Kidney capillary endothelial cell (primary cell): ENCODE results near the gene PLCG2.
A peak's percentile ranks its signal among the peaks of the same experiment; 100 is the strongest.
"Not testable (repeated sequence)": the region's sequence is repeated elsewhere in the genome, so short reads cannot be mapped to it uniquely, and the experiment has no call there.

Source experiments
- DNase-seq: peaks from one replicate; pipeline ENCODE4 v3.0.0-alpha.2; 2018; ENCODE audit warnings: low spot score

PLCG2 gene

GRCh38 chr16:81754858-81755257 lies 24.2 kb upstream of the PLCG2 start:
- no peak for DNase-seq

- peak; percentile 82 for DNase-seq
These were observed 23.0 kb upstream of the PLCG2 start for GRCh38 chr16:81755915-81756614.

DNA sequence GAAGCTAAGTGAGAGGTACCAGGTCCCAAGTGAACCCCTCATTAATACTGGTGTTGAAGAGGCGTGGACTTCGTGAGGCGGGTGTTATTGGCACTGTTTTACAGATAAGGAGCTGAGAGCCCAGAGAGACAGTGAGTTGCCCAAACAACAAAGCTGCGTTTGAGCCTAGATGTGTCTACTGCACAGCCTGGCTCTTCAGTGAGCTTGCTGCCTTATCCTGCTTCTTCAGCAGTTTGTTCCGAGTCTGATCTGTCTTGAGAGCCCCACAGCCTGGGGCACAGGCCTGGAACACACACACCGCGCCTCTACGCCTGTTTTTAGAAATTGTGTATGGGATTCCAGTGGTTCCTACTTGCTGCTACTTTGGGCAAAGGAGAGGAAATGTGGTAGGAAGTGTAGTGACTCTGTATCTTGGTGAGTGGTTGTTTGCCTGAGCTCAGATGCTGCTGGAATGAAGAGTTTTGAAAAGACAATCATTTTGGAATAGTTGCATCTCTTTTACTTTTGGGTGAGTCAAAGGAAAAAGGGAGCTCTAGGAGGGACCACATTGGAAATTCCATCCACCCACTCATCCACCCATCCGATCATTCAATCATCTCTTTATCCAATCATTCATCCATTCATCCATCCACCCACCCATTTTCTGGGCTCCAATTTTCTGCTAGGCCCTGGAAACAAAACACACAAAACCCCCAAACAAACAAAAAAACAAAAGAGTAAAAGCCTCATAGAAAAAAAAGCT lies 22.3 kb upstream of the PLCG2 start:
- DNase-seq: no peak

GRCh38 chr16:81758376-81758775 lies 20.7 kb upstream of the PLCG2 start:
- no peak for DNase-seq

DNA sequence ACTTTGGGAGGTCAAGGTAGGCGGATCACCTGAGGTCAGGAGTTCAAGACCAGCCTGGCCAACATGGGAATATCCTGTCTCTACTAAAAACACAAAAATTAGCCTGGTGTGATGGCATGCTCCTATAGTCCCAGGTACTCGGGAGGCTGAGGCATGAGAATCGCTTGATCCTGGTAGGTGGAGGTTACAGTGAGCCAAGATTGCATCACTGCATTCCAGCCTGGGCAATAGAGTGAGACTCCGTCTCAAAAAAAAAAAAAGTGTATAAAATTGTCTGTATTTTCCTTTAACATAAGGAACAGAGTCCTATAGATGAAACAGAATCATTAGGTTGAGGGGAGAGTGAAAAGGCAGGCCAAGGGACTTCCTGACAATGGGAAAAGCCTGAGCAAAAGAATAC lies 16.8 kb upstream of the PLCG2 start:
- DNase-seq: not testable (repeated sequence)

DNA sequence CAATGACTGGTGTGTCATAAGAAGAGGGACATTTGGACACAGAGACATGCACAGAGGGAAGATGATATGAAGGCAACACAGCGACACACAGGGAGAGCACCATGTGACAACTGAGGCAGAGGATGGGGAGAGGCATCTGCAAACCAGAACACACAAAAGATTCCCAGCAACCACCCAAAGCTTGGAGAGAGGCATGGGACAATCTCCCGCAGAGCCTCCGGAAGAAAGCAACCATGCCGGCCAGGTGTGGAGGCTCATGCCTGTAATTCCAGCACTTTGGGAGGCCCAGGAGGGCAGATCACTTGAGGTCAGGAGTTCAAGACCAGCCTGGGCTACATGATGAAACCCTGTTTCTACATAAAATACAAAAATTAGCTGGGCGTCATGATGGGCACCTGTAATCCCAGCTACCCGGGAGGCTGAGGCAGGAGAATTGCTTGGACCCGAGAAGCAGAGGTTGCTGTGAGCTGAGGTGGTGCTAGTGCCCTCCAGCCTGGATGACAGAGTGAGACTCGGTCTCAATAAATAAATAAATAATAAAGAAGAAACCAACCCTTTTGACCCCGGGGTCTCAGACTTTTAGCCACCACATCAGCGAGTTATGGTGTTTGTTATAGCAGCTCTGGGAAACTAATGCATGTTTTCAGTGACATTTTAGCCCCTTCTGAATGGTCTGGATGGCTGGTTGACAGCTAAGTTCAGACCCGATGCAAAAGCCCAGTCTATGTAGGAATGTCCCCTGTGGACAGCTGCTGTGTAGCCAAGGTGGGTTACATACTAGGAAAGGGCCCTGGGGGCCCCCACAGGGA lies 13.8 kb upstream of the PLCG2 start:
- DNase-seq: no peak

GRCh38 chr16:81765969-81766368 lies 13.1 kb upstream of the PLCG2 start:
- DNase-seq: no peak

DNA sequence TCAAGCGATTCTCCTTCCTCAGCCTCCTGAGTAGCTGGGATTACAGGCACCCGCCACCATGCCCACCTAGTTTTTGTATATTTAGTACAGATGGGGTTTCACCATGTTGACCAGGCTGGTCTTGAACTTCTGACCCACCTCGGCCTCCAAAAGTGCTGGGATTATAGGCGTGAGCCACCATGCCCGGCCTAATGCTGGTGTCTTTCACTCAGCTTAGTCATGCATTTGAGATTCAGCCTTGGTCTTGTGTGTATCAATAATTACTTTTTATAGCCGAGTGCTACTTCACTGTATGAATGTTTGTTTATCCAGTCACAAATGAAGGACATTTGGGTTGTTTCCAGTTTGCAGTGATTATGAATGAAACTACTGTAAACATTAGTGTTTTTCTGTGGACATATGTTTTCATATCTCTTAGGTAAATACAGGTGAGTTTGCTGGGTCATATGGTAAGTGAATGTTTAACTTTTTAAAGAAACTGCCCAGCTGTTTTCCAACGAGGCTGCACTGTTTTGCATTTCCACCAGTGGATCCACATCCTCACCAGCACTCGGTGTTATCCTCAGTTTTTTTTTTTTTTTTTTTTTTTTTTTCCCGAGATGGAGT lies 11.0 kb upstream of the PLCG2 start:
- DNase-seq: no peak

- DNase-seq: no peak
These were observed 9.1 kb upstream of the PLCG2 start for GRCh38 chr16:81770008-81770407.

- peak; percentile 14 for DNase-seq
These were observed 4.7 kb upstream of the PLCG2 start for GRCh38 chr16:81774348-81774747.

DNA sequence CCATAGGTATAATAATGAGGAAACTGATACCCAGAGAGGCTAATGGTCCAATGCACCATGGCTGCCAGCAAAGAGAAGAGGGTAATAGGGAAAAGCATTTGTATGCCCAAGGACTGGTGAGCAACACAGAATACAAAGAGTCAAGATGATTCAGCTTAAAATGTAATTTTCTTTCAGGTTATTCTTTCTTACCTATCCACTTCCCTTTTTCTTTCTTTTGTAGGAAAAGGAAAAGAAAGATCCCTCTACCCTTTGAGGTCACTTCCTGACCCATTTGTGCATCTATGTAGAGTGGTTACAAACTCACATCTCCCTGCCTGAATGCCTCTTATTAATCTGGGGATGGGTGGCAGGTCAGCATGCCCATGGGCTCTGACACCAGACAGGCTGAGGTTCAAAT lies 3.5 kb upstream of the PLCG2 start:
- no peak for DNase-seq

DNA sequence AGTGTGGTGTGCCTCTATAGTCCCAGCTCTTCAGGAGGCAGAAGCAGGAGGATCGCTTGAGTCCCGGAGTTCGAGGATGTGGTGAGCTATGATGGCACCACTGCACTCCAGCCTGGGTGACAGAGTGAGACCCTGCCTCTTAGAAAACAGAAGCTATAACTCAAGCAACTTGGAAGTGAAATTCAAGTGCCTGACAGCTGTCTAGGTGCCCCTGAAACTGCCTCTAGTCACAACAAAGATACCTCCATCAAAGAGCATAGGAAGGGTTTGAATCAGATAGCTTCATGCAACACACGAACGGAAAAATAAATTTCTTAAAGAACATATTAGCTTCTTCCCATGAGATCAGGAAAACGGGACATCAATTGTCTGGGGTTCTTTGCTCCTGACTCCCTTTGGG lies 860 bp upstream of the PLCG2 start:
- DNase-seq: no peak

- DNase-seq: peak; percentile 24
These were observed 637 bp downstream of the PLCG2 start for GRCh38 chr16:81779536-81780320.

DNA sequence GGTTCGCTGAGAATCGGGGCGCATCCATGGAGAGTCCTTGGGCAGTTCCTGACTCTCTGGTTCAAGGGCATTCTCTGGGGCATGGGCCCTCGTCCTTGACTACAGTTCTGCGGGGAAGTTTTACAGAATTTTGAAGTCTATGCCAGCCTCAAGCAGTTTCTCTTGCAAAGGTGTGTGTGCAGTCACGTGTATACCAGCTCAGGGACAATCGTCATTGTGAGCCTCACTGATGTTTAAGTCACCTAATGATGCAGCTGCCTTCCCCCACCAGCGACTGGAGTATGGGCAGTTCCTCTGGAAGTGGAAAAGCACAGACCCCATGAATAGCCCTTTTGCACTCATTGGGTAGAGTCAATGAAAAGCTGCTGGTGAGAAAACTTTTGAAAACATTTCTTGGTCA lies 1.3 kb downstream of the PLCG2 start:
- no peak for DNase-seq

GRCh38 chr16:81782236-81782635 lies 3.1 kb downstream of the PLCG2 start:
- DNase-seq: no peak

- no peak for DNase-seq
These were observed 5.1 kb downstream of the PLCG2 start for GRCh38 chr16:81784072-81784795.

DNA sequence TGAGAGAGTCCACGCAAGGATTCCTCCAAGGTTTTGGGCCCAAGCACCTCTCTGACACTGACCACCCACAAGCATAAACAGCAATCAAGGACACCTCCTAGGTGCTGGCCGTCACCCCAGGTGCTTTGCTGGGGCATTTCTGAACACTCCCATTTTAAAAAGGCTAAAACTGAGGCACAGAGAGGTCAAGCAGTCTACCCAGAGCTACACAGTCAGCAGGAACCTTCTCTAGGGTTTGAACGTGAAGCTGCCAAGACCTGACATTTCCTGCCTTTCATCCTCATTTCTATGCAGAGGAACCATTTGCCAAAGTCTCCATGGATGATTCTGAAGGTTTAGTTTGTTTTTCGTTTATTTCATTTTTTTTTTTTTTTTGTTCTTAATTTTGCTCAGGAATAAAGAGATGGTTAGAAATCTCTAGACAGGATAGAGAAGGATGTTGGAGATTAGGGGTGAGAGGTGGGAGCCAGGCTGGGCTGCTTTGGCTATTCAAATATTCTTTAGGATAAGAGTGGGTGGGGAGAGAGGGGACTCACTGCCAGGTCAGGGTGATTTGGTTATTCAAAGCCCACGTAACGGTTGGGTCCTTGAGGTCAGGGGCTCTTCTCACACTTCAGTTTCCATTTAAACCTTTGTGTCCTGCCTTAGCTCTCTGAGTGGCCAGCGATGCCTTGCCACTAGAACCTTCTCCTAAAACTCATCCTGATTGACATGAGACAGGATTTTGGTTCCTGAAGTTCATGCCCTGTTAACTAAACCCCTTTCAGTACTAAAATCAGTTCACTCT lies 6.2 kb downstream of the PLCG2 start:
- no peak for DNase-seq

- DNase-seq: peak; percentile 29
These were observed 7.2 kb downstream of the PLCG2 start for GRCh38 chr16:81786321-81786720.

DNA sequence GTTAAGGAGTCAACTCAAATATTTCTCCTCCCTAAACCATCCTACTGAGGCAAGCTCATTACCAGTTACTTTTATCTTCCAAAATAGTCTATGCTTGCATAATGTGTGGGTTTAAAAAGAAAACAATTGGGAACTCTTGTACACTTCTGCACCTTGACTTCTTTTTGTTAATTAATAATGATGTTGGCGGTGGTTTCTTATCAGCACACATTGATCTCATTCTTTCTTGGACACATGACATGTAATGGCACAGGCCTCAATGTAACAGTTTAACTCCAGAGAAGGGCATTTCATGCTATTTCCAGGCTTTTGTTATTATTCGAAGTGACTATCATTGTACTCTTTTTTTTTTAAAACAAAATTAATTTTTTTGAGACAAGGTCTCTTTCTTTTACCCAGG lies 7.8 kb downstream of the PLCG2 start:
- no peak for DNase-seq

DNA sequence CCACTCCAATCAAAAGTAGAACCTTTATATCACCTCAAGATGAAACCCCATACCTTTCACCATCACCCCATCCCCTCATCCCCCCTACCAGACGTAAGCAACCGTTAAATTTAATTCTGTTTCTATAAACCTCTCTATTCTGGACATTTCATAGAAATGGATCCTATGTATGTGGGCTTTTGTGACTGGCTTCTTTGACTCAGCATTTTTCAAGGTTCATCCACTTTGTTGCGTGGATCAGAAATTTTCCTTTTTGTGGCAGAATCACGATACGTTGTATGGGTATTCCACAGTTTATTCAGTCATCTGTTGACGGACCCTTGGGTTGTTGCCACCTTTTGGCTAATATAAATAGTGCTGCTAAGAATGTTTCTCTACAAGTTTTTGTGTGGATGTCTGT lies 8.6 kb downstream of the PLCG2 start:
- no peak for DNase-seq
